ENCODE data around the gene GALNT16. TPM values are rescaled to one million over a fixed set of nuclear protein-coding genes. Genes with fewer than 3 reads are reported as not detected.

Gene GALNT16
- total RNA-seq, 2 experiments from 2014 or later = not detected

- peaks cover 0 to 5% of the 10 kb centered on the region in 2 experiments for H3K27me3 ChIP-seq (ENCODE audit: control insufficient read depth in 1 of 2, insufficient read depth in 2 of 2, low read length in 2 of 2)
- H3K27ac Mint-ChIP-seq = no peak overlapping the region
- H3K4me3 Mint-ChIP-seq = no peak overlapping the region
These were observed 39.5 kb downstream of the GALNT16 start for GRCh38 chr14:69299286-69300035.

GRCh38 chr14:69300601-69301221, 40.8 kb downstream of the GALNT16 start:
- no peak overlapping the region for H3K4me3 Mint-ChIP-seq
- no peak for ATAC-seq (ENCODE audit: poor library complexity)
- intact Hi-C loops (cut with DNase I, micrococcal nuclease) = no loop called here

More at GRCh38 chr14:69299286-69300035, 39.5 kb downstream of the GALNT16 start:
- H3K4me1 ChIP-seq (ENCODE audit: insufficient read depth, low read length) = no peaks in the 10 kb centered on the region
- ChIA-PET POLR2A (no interaction called here), CTCF (interaction anchor here (1.3 to 1.7 kb wide), 2 partner anchors 10 to 19 kb away, joined by 3 read pairs; no protein-coding TSS in a partner anchor)
- ATAC-seq (ENCODE audit: poor library complexity) (no peak), DNase-seq (no peak)
- H3K36me3 ChIP-seq (ENCODE audit: insufficient read depth, low read length) = no peaks in the 10 kb centered on the region
- Mint-ChIP-seq H3K9me3 (no peaks in the 10 kb centered on the region), H3K27me3 (no peaks in the 10 kb centered on the region), H3K36me3 (ENCODE audit: low read depth) (no peaks in the 10 kb centered on the region), H3K4me1 (ENCODE audit: low read depth) (no peaks in the 10 kb centered on the region)
- no peak for TF ChIP-seq CTCF (IDR thresholded peaks at IDR 0.05)
- no peak overlapping the region for H3K4me3 ChIP-seq (ENCODE audit: low read length)
- no peak overlapping the region for H3K27ac ChIP-seq (ENCODE audit: low read depth in 1 of 2, low read length in 2 of 2)
- H3K9me3 ChIP-seq (ENCODE audit: control insufficient read depth in 1 of 2, insufficient read depth in 1 of 2, low read length in 2 of 2) = no peaks in the 10 kb centered on the region
- intact Hi-C loops (cut with DNase I, micrococcal nuclease) = no loop called here

GRCh38 chr14:69303086-69303485, 43.1 kb downstream of the GALNT16 start:
- CTCF ChIA-PET = no interaction called here
- no peaks in the 10 kb centered on the region for H3K9me3 ChIP-seq (ENCODE audit: control insufficient read depth in 1 of 2, insufficient read depth in 1 of 2, low read length in 2 of 2)
- H3K27ac ChIP-seq (ENCODE audit: low read depth in 1 of 2, low read length in 2 of 2) = no peak overlapping the region
- no peak overlapping the region for H3K4me3 ChIP-seq (ENCODE audit: low read length)
- H3K36me3 ChIP-seq (ENCODE audit: insufficient read depth, low read length) = no peaks in the 10 kb centered on the region
- no peaks in the 10 kb centered on the region for H3K4me1 ChIP-seq (ENCODE audit: insufficient read depth, low read length)
- intact Hi-C loops (cut with DNase I, micrococcal nuclease) = no loop called here
- ATAC-seq (ENCODE audit: poor library complexity) (no peak), DNase-seq (no peak)
- no peaks in the 10 kb centered on the region for H3K36me3 Mint-ChIP-seq (ENCODE audit: low read depth)
- H3K27ac Mint-ChIP-seq = no peak overlapping the region
- H3K27me3 Mint-ChIP-seq = peaks cover 13% of the 10 kb centered on the region
- H3K9me3 Mint-ChIP-seq = no peaks in the 10 kb centered on the region
- no peaks in the 10 kb centered on the region for H3K4me1 Mint-ChIP-seq (ENCODE audit: low read depth)
- no peak overlapping the region for H3K4me3 Mint-ChIP-seq
- H3K27me3 ChIP-seq (ENCODE audit: control insufficient read depth in 1 of 2, insufficient read depth in 2 of 2, low read length in 2 of 2) = peaks cover 4 to 9% of the 10 kb centered on the region in 2 experiments
- TF ChIP-seq CTCF (IDR thresholded peaks at IDR 0.05) = no peak
- POLR2A ChIA-PET = no interaction called here

More at GRCh38 chr14:69300601-69301221, 40.8 kb downstream of the GALNT16 start:
- H3K27ac ChIP-seq (ENCODE audit: low read depth in 1 of 2, low read length in 2 of 2) = no peak overlapping the region
- no peaks in the 10 kb centered on the region for H3K36me3 ChIP-seq (ENCODE audit: insufficient read depth, low read length)
- Mint-ChIP-seq H3K4me1 (ENCODE audit: low read depth) (no peaks in the 10 kb centered on the region), H3K9me3 (no peaks in the 10 kb centered on the region), H3K27me3 (no peaks in the 10 kb centered on the region), H3K27ac (no peak overlapping the region), H3K36me3 (ENCODE audit: low read depth) (no peaks in the 10 kb centered on the region)
- ChIA-PET POLR2A (no interaction called here), CTCF (no interaction called here)
- H3K27me3 ChIP-seq (ENCODE audit: control insufficient read depth in 1 of 2, insufficient read depth in 2 of 2, low read length in 2 of 2) = peaks cover 1 to 5% of the 10 kb centered on the region in 2 experiments
- no peaks in the 10 kb centered on the region for H3K4me1 ChIP-seq (ENCODE audit: insufficient read depth, low read length)
- no peak overlapping the region for H3K4me3 ChIP-seq (ENCODE audit: low read length)
- H3K9me3 ChIP-seq (ENCODE audit: control insufficient read depth in 1 of 2, insufficient read depth in 1 of 2, low read length in 2 of 2) = no peaks in the 10 kb centered on the region
- no peak for TF ChIP-seq CTCF (IDR thresholded peaks at IDR 0.05)
- DNase-seq = no peak

Measured in CD4-positive, alpha-beta T cell (primary cell).